HL-60 (cell line): ENCODE results near the gene DUS1L.

Experiments used
- DNase-seq, 2 experiments: peaks; one replicate each; pipeline ENCODE4 v3.0.0-alpha.2; 2010 to 2020; ENCODE audit warnings: low read depth in 1 of 2, low spot score in 1 of 2
- H3K27ac ChIP-seq: fragments of 250-450 bp; sonication (Bioruptor Pico); replicated peaks from 2 replicates; pipeline ENCODE4 v1.5.1; 2020; ENCODE audit warnings: mild to moderate bottlenecking, moderate library complexity
- H3K27me3 ChIP-seq: fragments of 250-450 bp; sonication (Bioruptor Pico); 2 replicates; pipeline ENCODE4 v1.5.1; 2021; ENCODE audit warnings: mild to moderate bottlenecking, moderate library complexity; ENCODE audit not compliant: insufficient read depth, poor library complexity, severe bottlenecking
- H3K4me3 ChIP-seq: replicated peaks from 2 replicates; pipeline ENCODE4 v1.5.1; 2011; ENCODE audit warnings: mild to moderate bottlenecking, control low read depth, low read length; ENCODE audit not compliant: insufficient read depth
- CTCF ChIP-seq: IDR thresholded peaks from one replicate; pipeline ENCODE4 v1.5.1; 2011; ENCODE audit warnings: low read length, control low read depth, inconsistent platforms; ENCODE audit not compliant: insufficient read depth
- GABPA ChIP-seq: IDR thresholded peaks from 2 replicates; pipeline ENCODE4 v1.6.1; 2012; ENCODE audit warnings: low read depth
- POLR2AphosphoS5 ChIP-seq: IDR thresholded peaks from 2 replicates; pipeline ENCODE4 v1.6.1; 2012; ENCODE audit warnings: low read depth
- REST ChIP-seq: IDR thresholded peaks from 2 replicates; pipeline ENCODE4 v1.6.1; 2012; ENCODE audit warnings: low read depth; ENCODE audit not compliant: insufficient replicate concordance
- SPI1 ChIP-seq: IDR thresholded peaks from 2 replicates; pipeline ENCODE4 v1.6.1; 2012; ENCODE audit warnings: low read depth, mild to moderate bottlenecking, borderline replicate concordance

The DUS1L gene

GRCh38 chr17:82051776-82052637, 13.6 kb downstream of the DUS1L start, which contains the start of the genes GPS1 and RFNG:
Gene GPS1 (plus strand): TSS chr17:82051898. CDS start chr17:82051932, 34 bp downstream.
Gene RFNG (minus strand): TSS chr17:82051811. CDS start chr17:82051766, 45 bp downstream.
- DNase-seq: peak; percentile 62 to 63
- peak within 1 kb of the TSS; percentile 78 for H3K4me3 ChIP-seq
- peak within 1 kb of the TSS; percentile 55 for H3K27ac ChIP-seq
- TF ChIP-seq SPI1: no peak
- TF ChIP-seq REST: no peak
- 0 out of 2 replicates have a peak, but pooled peaks have one; percentile 17 for TF ChIP-seq POLR2AphosphoS5
- TF ChIP-seq CTCF: no peak
- peak; percentile 91 for TF ChIP-seq GABPA
- no peaks in the 10 kb centered on the region for H3K27me3 ChIP-seq

- no peaks in the 10 kb centered on the region for H3K27me3 ChIP-seq
- H3K4me3 ChIP-seq: peak overlapping the region; percentile 78
- TF ChIP-seq REST (no peak), GABPA (no peak)
- peak overlapping the region; percentile 5; the same call in 1 of the 2 replicates for H3K27ac ChIP-seq
- DNase-seq: no peak
Measured at GRCh38 chr17:82050761-82051641, 14.6 kb downstream of the DUS1L start.

GRCh38 chr17:82050152-82050760, 15.3 kb downstream of the DUS1L start:
- DNase-seq: no peak
- Histone ChIP-seq H3K4me3 (no peak overlapping the region), H3K27me3 (no peaks in the 10 kb centered on the region), H3K27ac (no peak overlapping the region)
- TF ChIP-seq GABPA (no peak), SPI1 (no peak), CTCF (no peak), REST (no peak), POLR2AphosphoS5 (no peak)
